Upper lobe of left lung (tissue), 6 donors: ENCODE results near the gene JARID2. TPM values are rescaled to one million over a fixed set of nuclear protein-coding genes. Genes with fewer than 3 reads are reported as not detected.

Source experiments
- ATAC-seq, 2 donors: fragments of 200-7000 bp; cut with Tn5 transposase; one replicate each; pipeline ENCODE4 v1.9.1; 2022; ENCODE audit warnings: mild to moderate bottlenecking in 2 of 2, moderate library complexity in 2 of 2; ENCODE audit not compliant: low FRiP score in 2 of 2
- DNase-seq, 2 donors: peaks; one replicate each; pipeline ENCODE4 v3.0.0-alpha.2; 2019 to 2020
- H3K27ac ChIP-seq, 4 donors: fragments of 200-600 bp; sonication (generic); one replicate each; pipeline ENCODE4 v1.5.1; 2016 to 2019
- H3K27me3 ChIP-seq, 4 donors: fragments of 200-600 bp; sonication (generic); one replicate each; pipeline ENCODE4 v1.5.1; 2017 to 2019
- H3K36me3 ChIP-seq, 4 donors: fragments of 200-600 bp; sonication (generic); one replicate each; pipeline ENCODE4 v1.5.1; 2016 to 2019
- H3K4me1 ChIP-seq, 4 donors: fragments of 200-600 bp; sonication (generic); one replicate each; pipeline ENCODE4 v1.5.1; 2018 to 2019
- H3K4me3 ChIP-seq, 4 donors: fragments of 200-600 bp; sonication (generic); one replicate each; pipeline ENCODE4 v1.5.1; 2017 to 2019; ENCODE audit warnings: mild to moderate bottlenecking in 2 of 4, moderate library complexity in 1 of 4
- H3K9me3 ChIP-seq, 4 donors: fragments of 200-600 bp; sonication (generic); one replicate each; pipeline ENCODE4 v1.5.1; 2018 to 2019
- EP300 ChIP-seq, 4 donors: sonication (generic); formaldehyde crosslinking; IDR thresholded peaks; one replicate each; pipeline ENCODE4 v1.5.1; 2017; ENCODE audit warnings: antibody characterized with exemption in 4 of 4, control low read depth in 2 of 4
- POLR2A ChIP-seq, 4 donors: fragments of 450-650 bp; IDR thresholded peaks; one replicate each; pipeline ENCODE4 v1.5.1; 2016 to 2017; ENCODE audit warnings: antibody characterized with exemption in 4 of 4, mild to moderate bottlenecking in 2 of 4
- POLR2AphosphoS5 ChIP-seq, 2 donors: sonication (generic); formaldehyde crosslinking; IDR thresholded peaks; one replicate each; pipeline ENCODE4 v1.5.1; 2017; ENCODE audit warnings: antibody characterized with exemption in 2 of 2
- WGBS, 2 donors: methylation state at CpG; one replicate each; pipeline ENCODE4 v1.1.5; 2017 to 2018; 5-methylcytosine and 5-hydroxymethylcytosine counted together
- total RNA-seq, 6 donors: library from RNA; depleted of rRNA in 4 of 6; stranded (reverse); fragments of >200 nt in 4 of 6; gene quantifications; one replicate each; pipeline versions ENCODE4 v1.1.0 to v1.2.1, GENCODE V29; 2016 to 2021
- TF ChIP-seq, protein P1 (sequence below), 6 experiments: fragments of 450-650 bp in 4 of 6; fragments of 200-600 bp in 2 of 6; sonication (generic) in 2 of 6; IDR thresholded peaks; one replicate each; pipeline ENCODE4 v1.5.1; 2016 to 2019; ENCODE audit warnings: antibody characterized with exemption in 6 of 6
- donor health status: DM: no; HTN: no; CAD: no; lungs with moderate emphysema.
- donor health status: DM: no; HTN: yes; CAD: no; lungs with severe emphysema.

Gene JARID2
- total RNA-seq, 6 donors from 2014 or later, result 9.6 to 37.7 (median 16.4) TPM

DNA sequence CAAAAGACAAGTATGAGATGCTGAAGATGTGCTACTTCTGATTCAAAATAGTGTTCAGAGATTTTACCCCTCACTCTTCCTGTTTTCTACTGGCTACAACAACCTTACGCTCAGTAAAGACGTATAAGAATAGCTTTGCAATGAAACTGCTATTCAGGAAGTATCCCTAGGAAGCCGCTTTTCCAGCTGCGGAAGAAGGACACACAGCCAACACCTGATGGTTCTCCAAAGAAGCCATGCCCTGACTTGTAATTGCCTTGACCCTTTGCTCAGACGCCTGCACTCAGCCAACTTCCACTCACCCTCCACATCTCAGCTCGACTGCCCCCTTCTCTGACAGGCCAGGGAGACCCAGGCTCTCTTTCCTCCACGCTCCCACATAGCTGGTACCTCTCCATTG is 305.4 kb downstream of the JARID2 start:
- 71 to 79% methylated on average over 7 of the region's 7 CpGs for WGBS, 2 donors

DNA sequence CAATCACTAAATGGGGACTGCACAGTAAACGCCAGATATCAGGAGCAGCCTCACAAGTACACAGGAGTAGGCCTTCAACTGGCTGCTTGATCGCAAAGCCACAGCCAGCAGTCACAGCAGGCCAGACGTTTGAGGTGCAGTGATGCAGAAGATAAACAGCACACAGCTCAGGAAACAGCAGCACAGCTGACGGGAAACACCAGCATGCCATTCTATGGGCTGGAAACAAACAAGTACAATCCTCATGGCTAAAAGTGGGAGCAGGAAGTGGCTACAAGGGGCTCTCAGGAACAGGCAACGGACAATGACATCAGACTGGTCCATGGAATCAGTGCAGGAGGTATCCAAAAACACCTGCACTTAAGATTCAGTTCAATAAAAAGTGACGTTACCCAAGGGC is 305.9 kb downstream of the JARID2 start:
- DNase-seq (peak in 1 of 2 donors; percentile 26), ATAC-seq (no peak)
- TF ChIP-seq EP300 (IDR thresholded peaks at IDR 0.05), result peak in 2 of 4 donors; percentile 71 to 82
- TF ChIP-seq, protein P1, sequence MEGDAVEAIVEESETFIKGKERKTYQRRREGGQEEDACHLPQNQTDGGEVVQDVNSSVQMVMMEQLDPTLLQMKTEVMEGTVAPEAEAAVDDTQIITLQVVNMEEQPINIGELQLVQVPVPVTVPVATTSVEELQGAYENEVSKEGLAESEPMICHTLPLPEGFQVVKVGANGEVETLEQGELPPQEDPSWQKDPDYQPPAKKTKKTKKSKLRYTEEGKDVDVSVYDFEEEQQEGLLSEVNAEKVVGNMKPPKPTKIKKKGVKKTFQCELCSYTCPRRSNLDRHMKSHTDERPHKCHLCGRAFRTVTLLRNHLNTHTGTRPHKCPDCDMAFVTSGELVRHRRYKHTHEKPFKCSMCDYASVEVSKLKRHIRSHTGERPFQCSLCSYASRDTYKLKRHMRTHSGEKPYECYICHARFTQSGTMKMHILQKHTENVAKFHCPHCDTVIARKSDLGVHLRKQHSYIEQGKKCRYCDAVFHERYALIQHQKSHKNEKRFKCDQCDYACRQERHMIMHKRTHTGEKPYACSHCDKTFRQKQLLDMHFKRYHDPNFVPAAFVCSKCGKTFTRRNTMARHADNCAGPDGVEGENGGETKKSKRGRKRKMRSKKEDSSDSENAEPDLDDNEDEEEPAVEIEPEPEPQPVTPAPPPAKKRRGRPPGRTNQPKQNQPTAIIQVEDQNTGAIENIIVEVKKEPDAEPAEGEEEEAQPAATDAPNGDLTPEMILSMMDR (IDR thresholded peaks at IDR 0.05), result no peak
- TF ChIP-seq POLR2AphosphoS5 (IDR thresholded peaks at IDR 0.05), result peak; percentile 75 to 88
- Histone ChIP-seq H3K36me3 (no peaks in the 10 kb centered on the region), H3K27ac (peak overlapping the region in 3 of 4 donors; percentile 28 to 60 (median 35)), H3K27me3 (no peaks in the 10 kb centered on the region), H3K4me3 (no peak overlapping the region), H3K4me1 (peaks cover 3 to 31% (median 28%) of the 10 kb centered on the region in 4 donors), H3K9me3 (no peaks in the 10 kb centered on the region)
- 41 to 50% methylated on average over 6 of the region's 6 CpGs for WGBS, 2 donors

More for the DNA sequence above, 305.4 kb downstream of the JARID2 start:
- no peak overlapping the region for H3K4me3 ChIP-seq
- TF ChIP-seq EP300 (IDR thresholded peaks at IDR 0.05), result no peak
- TF ChIP-seq, protein P1 (IDR thresholded peaks at IDR 0.05), result no peak
- no peak for TF ChIP-seq POLR2AphosphoS5 (IDR thresholded peaks at IDR 0.05)
- no peak for TF ChIP-seq POLR2A (IDR thresholded peaks at IDR 0.05)
- ATAC-seq (no peak), DNase-seq (no peak)
- H3K4me1 ChIP-seq, result peaks cover 3 to 31% (median 28%) of the 10 kb centered on the region in 4 donors
- peak overlapping the region in 3 of 4 donors; percentile 28 to 60 (median 35) for H3K27ac ChIP-seq
- H3K9me3 ChIP-seq, result no peaks in the 10 kb centered on the region
- no peaks in the 10 kb centered on the region for H3K27me3 ChIP-seq
- H3K36me3 ChIP-seq, result no peaks in the 10 kb centered on the region

DNA sequence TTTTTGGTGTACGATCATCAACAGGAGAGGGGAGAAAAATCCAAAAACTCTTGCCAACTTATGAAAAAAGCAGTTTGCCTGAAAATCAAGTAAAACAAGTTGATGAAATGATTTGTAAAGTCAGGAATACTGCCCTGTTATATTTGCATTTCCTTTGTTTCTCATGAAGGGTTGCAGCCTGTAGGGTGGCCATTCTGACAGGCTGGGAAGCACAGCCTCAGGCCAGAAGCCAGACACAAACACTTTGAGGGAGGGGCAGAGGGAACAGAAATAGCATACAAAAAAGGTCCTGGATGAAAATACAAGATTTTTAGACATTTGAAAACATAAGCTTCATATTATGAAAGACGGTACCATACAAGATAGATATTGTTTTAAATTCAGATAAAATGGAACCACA is 307.2 kb downstream of the JARID2 start:
- no peak overlapping the region for H3K4me3 ChIP-seq
- TF ChIP-seq, protein P1 (IDR thresholded peaks at IDR 0.05), result no peak
- TF ChIP-seq EP300 (IDR thresholded peaks at IDR 0.05) (no peak), POLR2A (IDR thresholded peaks at IDR 0.05) (no peak), POLR2AphosphoS5 (IDR thresholded peaks at IDR 0.05) (no peak)
- no peaks in the 10 kb centered on the region for H3K9me3 ChIP-seq
- DNase-seq (no peak), ATAC-seq (no peak)
- 88 to 96% methylated on average over 2 of the region's 2 CpGs for WGBS, 2 donors
- H3K27me3 ChIP-seq, result no peaks in the 10 kb centered on the region
- H3K27ac ChIP-seq, result no peak overlapping the region
- no peaks in the 10 kb centered on the region for H3K36me3 ChIP-seq
- H3K4me1 ChIP-seq, result peaks cover 3 to 26% (median 20%) of the 10 kb centered on the region in 4 donors

DNA sequence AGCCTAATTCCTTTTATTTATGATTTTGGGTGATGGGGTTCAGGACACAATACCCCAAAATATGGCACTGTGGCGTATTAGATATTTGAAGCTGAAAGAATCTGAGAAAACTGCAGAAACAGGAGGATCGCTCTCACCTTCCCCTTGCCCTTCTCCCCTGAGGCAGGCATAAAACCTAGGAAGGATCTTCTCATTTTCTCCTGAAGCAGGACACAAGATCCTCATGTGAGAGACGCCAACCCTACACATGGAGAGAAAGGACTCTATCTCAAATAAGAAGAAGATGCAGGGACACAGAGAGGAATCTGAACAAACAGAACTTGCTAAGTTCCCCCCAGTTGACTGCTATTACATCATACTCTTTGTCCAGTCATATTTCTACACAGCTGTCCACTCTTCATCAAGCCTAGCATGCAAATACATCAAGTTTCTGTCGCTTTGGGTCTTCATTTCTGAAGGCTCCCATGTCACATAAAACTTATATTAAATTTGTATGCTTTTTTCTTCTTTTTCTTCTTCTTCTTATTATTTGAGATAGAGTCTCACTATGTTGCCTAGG is 307.9 kb downstream of the JARID2 start:
- no peak for ATAC-seq
- TF ChIP-seq, protein P1 (IDR thresholded peaks at IDR 0.05), result no peak
- TF ChIP-seq POLR2A (IDR thresholded peaks at IDR 0.05) (no peak), POLR2AphosphoS5 (IDR thresholded peaks at IDR 0.05) (no peak), EP300 (IDR thresholded peaks at IDR 0.05) (no peak)
- H3K4me3 ChIP-seq, result no peak overlapping the region

DNA sequence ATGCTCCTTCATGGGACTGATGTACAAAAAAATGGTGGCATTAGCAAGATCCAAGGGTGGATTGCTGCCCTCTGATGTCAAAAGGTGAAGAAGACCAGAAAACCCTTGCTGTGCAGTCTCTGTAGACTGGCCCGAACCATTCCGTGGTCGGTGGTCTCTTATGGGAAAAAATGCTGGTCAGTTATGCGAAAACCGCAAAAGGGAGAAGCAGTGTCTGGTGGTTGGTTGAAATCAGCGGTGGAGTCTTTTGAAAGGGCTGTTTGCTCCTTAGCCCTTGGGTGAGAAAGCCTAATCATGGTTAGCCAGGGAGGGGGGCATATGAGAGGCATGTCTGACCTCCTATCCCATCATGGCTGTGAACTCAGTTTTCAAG is 308.8 kb downstream of the JARID2 start:
- H3K9me3 ChIP-seq, result no peaks in the 10 kb centered on the region
- no peak overlapping the region for H3K27ac ChIP-seq
- 95 to 96% methylated on average over 6 of the region's 6 CpGs for WGBS, 2 donors

More for the DNA sequence above, 307.9 kb downstream of the JARID2 start:
- no peak overlapping the region for H3K27ac ChIP-seq
- H3K36me3 ChIP-seq, result no peaks in the 10 kb centered on the region
- 82 to 95% methylated on average over 4 of the region's 4 CpGs for WGBS, 2 donors
- H3K9me3 ChIP-seq, result no peaks in the 10 kb centered on the region
- H3K27me3 ChIP-seq, result no peaks in the 10 kb centered on the region
- peaks cover 3 to 26% (median 20%) of the 10 kb centered on the region in 4 donors for H3K4me1 ChIP-seq
- DNase-seq, result no peak

More for the DNA sequence above, 308.8 kb downstream of the JARID2 start:
- no peak overlapping the region for H3K4me3 ChIP-seq
- no peak for DNase-seq
- H3K36me3 ChIP-seq, result no peaks in the 10 kb centered on the region
- peaks cover 3 to 26% (median 19%) of the 10 kb centered on the region in 4 donors for H3K4me1 ChIP-seq
- no peak for ATAC-seq
- H3K27me3 ChIP-seq, result no peaks in the 10 kb centered on the region
- TF ChIP-seq, protein P1 (IDR thresholded peaks at IDR 0.05), result no peak
- TF ChIP-seq POLR2A (IDR thresholded peaks at IDR 0.05) (no peak), POLR2AphosphoS5 (IDR thresholded peaks at IDR 0.05) (no peak), EP300 (IDR thresholded peaks at IDR 0.05) (no peak)
